Upper lobe of right lung (tissue), 1 donor: ENCODE measurements around the gene ACOT7. TPM values are rescaled to one million over a fixed set of nuclear protein-coding genes. Genes with fewer than 3 reads are reported as not detected.

Source experiments
- ATAC-seq: fragments of 200-7000 bp; cut with Tn5 transposase; one replicate; pipeline ENCODE4 v1.9.1; 2020; ENCODE audit warnings: mild to moderate bottlenecking, moderate library complexity
- DNase-seq: peaks from one replicate; pipeline ENCODE4 v3.0.0-alpha.2; 2020
- H3K27ac ChIP-seq: fragments of 200-600 bp; one replicate; pipeline ENCODE4 v1.8.0; 2022
- H3K27me3 ChIP-seq: fragments of 200-600 bp; one replicate; pipeline ENCODE4 v1.8.0; 2022; ENCODE audit warnings: mild to moderate bottlenecking
- H3K36me3 ChIP-seq: fragments of 200-600 bp; one replicate; pipeline ENCODE4 v1.8.0; 2022
- H3K4me1 ChIP-seq: fragments of 200-600 bp; one replicate; pipeline ENCODE4 v1.8.0; 2022
- H3K4me3 ChIP-seq: fragments of 200-600 bp; one replicate; pipeline ENCODE4 v1.8.0; 2022; ENCODE audit warnings: mild to moderate bottlenecking
- H3K9me3 ChIP-seq: fragments of 200-600 bp; one replicate; pipeline ENCODE4 v1.8.0; 2022
- CTCF ChIP-seq: fragments of 200-600 bp; IDR thresholded peaks from one replicate; pipeline ENCODE4 v1.8.0; 2022; ENCODE audit warnings: antibody characterized with exemption
- intact Hi-C: fragments of 100-400 bp; cut with DNase I; formaldehyde crosslinking; loops from one replicate; pipeline ENCODE4 v1.11.0; 2022
- total RNA-seq: library from RNA; stranded (reverse); fragmentation: NEBNext Ultra II Directional; extraction: Animal tissue kit (Norgen Biotek cat#: 25700); gene quantifications from one replicate; pipeline ENCODE4 v1.2.1, GENCODE V29; 2021
- donor health status: DM: no; HTN: yes; CAD: no; lungs with severe emphysema.

Gene ACOT7
- total RNA-seq, 1 donor from 2014 or later: 22.8 TPM

GRCh38 chr1:6316240-6317097, 77.1 kb downstream of the ACOT7 start:
- no peaks in the 10 kb centered on the region for H3K27me3 ChIP-seq
- no peak overlapping the region for H3K4me3 ChIP-seq
- intact Hi-C loops: no loop called here
- no peaks in the 10 kb centered on the region for H3K36me3 ChIP-seq
- no peak overlapping the region for H3K27ac ChIP-seq
- DNase-seq: no peak
- no peaks in the 10 kb centered on the region for H3K4me1 ChIP-seq
- H3K9me3 ChIP-seq: no peaks in the 10 kb centered on the region
- TF ChIP-seq CTCF: no peak
- ATAC-seq: no peak

GRCh38 chr1:6314503-6314902, 79.1 kb downstream of the ACOT7 start:
- no peak for TF ChIP-seq CTCF
- Histone ChIP-seq H3K9me3 (no peaks in the 10 kb centered on the region), H3K27me3 (no peaks in the 10 kb centered on the region), H3K4me1 (no peaks in the 10 kb centered on the region), H3K27ac (no peak overlapping the region), H3K4me3 (no peak overlapping the region), H3K36me3 (no peaks in the 10 kb centered on the region)
- ATAC-seq: peak; percentile 8
- no peak for DNase-seq
- intact Hi-C loops: no loop called here

- H3K4me3 ChIP-seq: no peak overlapping the region
- no peaks in the 10 kb centered on the region for H3K36me3 ChIP-seq
- no peaks in the 10 kb centered on the region for H3K27me3 ChIP-seq
- H3K9me3 ChIP-seq: no peaks in the 10 kb centered on the region
- no peak for TF ChIP-seq CTCF
- peak; percentile 44 for ATAC-seq
- no peak overlapping the region for H3K27ac ChIP-seq
- no peaks in the 10 kb centered on the region for H3K4me1 ChIP-seq
- intact Hi-C loops: no loop called here
- DNase-seq: no peak
Observed at GRCh38 chr1:6313393-6314200, 80.0 kb downstream of the ACOT7 start.

GRCh38 chr1:6310116-6310848, 83.3 kb downstream of the ACOT7 start:
- ATAC-seq: no peak
- no peaks in the 10 kb centered on the region for H3K27me3 ChIP-seq
- no peaks in the 10 kb centered on the region for H3K9me3 ChIP-seq
- no peaks in the 10 kb centered on the region for H3K4me1 ChIP-seq
- H3K27ac ChIP-seq: no peak overlapping the region
- no peak for TF ChIP-seq CTCF
- no peaks in the 10 kb centered on the region for H3K36me3 ChIP-seq
- intact Hi-C loops: no loop called here
- H3K4me3 ChIP-seq: no peak overlapping the region
- no peak for DNase-seq

GRCh38 chr1:6309564-6309963, 84.0 kb downstream of the ACOT7 start:
- DNase-seq: no peak
- no peak for ATAC-seq
- Histone ChIP-seq H3K9me3 (no peaks in the 10 kb centered on the region), H3K27me3 (no peaks in the 10 kb centered on the region), H3K27ac (no peak overlapping the region), H3K4me1 (no peaks in the 10 kb centered on the region), H3K4me3 (no peak overlapping the region), H3K36me3 (no peaks in the 10 kb centered on the region)
- intact Hi-C loops: no loop called here
- no peak for TF ChIP-seq CTCF
